Astrocyte of the spinal cord (primary cell): ENCODE results near the gene CHID1.
A peak's percentile ranks its signal among the peaks of the same experiment; 100 is the strongest.

Experiments used
- DNase-seq: peaks from one replicate; pipeline ENCODE4 v3.0.0; 2011; ENCODE audit warnings: low read depth, low spot score
- H3K4me3 ChIP-seq: 2 replicates; pipeline ENCODE4 v1.5.1; 2011; ENCODE audit warnings: low read depth, mild to moderate bottlenecking, low read length, moderate library complexity
- in situ Hi-C: cut with HindIII; loops from 2 replicates; pipeline ENCODE4 v1.10.0; 2017; ENCODE audit warnings: low sequenced_read_pairs
- TF ChIP-seq, protein P1 (sequence below): IDR thresholded peaks from 2 replicates; pipeline ENCODE4 v1.5.1; 2012; ENCODE audit warnings: low read depth, mild to moderate bottlenecking, low read length, inconsistent platforms

CHID1 gene

DNA sequence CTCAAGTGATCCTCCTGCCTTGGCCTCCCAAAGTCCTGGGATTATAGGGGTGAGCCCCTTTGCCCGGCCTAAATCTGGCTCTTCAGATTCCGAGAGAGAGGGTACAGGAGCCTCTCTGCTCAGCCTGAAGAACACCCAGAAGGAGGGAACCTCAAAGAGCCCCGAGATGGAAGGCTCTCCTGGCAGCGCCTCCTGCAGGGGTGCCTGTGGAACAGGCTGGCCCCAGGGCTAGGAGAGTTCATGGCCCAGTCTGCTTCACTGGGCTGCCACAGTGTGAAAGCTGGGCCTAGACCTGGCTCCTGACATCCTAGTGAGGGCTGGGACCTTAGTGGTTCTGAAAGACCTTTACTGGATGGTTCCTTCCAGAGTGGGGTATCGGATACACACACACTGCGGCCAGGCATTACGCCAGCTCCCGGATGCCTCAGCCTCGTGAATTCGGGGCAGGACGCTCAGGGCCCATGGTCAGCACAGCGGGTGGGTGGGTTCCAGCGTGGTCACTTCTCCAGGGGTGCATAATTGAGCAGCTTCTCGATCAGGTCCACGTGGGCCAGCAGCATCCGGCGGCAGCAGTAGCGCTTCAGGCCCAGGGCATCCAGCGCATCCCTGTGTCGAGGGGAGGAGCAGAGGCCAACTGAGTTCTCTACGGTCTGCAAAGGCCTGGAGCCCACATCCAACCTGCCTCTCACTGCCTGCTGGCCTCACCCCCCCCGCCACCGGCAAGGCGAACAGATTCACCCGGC, 70.6 kb downstream of the CHID1 start:
- in situ Hi-C loops = no loop called here
- DNase-seq = no peak
- TF ChIP-seq, protein P1, sequence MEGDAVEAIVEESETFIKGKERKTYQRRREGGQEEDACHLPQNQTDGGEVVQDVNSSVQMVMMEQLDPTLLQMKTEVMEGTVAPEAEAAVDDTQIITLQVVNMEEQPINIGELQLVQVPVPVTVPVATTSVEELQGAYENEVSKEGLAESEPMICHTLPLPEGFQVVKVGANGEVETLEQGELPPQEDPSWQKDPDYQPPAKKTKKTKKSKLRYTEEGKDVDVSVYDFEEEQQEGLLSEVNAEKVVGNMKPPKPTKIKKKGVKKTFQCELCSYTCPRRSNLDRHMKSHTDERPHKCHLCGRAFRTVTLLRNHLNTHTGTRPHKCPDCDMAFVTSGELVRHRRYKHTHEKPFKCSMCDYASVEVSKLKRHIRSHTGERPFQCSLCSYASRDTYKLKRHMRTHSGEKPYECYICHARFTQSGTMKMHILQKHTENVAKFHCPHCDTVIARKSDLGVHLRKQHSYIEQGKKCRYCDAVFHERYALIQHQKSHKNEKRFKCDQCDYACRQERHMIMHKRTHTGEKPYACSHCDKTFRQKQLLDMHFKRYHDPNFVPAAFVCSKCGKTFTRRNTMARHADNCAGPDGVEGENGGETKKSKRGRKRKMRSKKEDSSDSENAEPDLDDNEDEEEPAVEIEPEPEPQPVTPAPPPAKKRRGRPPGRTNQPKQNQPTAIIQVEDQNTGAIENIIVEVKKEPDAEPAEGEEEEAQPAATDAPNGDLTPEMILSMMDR = peak; percentile 53
- no peak overlapping the region for H3K4me3 ChIP-seq

DNA sequence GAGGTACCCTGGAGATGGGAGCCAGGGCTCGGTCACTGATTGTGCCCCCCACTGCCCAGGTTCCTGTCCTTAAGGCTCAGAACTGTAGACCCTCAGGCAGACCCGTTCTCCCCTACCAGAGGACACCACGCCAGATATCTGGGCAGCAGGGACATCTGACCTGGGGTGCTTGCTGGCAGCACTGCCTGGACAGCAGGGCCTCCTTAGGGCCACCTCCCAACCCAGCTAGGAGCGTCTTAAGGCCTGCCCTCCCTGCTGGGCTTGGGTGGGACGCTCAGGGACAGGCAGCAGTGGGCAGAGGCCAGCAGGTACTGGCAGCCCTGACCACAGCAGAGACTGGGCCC, 71.4 kb downstream of the CHID1 start:
- in situ Hi-C loops = no loop called here
- TF ChIP-seq, protein P1 = no peak
- H3K4me3 ChIP-seq = no peak overlapping the region
- DNase-seq = no peak

DNA sequence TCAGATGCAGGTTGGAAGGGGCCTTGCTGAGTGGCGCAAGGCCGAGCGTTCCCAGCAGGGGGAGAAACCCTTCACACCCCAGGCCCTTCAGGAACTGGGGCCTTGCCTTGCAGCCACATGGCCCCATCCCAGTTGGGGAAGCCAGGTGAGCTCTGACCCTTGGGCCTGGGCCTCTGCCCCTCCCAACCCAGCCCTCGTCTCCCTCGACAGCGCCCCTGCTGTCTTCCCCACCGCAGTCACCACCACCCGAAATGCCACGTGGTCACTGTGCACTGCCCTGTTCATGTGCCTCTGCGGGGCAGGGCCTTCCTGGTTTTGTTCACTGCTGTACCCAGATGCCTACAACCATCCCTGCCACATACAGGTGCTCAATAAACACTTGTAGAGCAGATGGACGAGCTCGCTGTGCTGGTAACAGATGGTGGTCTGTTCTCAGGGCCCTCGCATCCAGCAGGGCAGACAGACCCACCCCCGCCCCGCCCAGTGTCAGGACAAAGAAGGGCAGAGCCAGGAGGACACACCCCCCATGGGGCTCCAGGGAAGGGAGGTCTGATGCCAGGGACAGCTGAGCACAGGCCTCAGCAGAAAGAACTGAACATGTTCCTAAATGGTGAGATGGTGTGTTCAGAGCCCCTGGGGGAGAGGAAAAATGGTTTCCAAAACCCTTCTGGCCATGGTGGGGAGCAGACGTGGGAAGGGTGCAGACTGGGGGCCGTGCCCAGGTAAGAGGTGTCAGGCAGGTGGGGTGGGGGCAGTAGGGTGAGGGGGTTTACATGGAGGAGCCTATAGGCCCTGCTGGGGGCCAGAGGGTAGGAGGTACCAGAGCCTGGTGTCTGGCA, 72.0 kb downstream of the CHID1 start:
- in situ Hi-C loops = no loop called here
- DNase-seq = no peak
- TF ChIP-seq, protein P1 = peak; percentile 34
- no peak overlapping the region for H3K4me3 ChIP-seq

DNA sequence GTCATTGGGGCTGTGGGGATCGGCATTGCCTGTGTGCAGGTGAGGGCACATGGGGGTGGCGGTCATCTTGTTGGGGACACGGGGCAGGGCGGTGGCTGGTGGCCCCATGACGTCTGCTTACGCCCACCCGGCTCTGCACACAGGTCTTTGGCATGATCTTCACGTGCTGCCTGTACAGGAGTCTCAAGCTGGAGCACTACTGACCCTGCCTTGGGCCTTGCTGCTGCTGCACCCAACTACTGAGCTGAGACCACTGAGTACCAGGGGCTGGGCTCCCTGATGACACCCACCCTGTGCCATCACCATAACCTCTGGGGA, 72.7 kb downstream of the CHID1 start:
- no peak overlapping the region for H3K4me3 ChIP-seq
- DNase-seq = no peak
- TF ChIP-seq, protein P1 = no peak
- in situ Hi-C loops = no loop called here

DNA sequence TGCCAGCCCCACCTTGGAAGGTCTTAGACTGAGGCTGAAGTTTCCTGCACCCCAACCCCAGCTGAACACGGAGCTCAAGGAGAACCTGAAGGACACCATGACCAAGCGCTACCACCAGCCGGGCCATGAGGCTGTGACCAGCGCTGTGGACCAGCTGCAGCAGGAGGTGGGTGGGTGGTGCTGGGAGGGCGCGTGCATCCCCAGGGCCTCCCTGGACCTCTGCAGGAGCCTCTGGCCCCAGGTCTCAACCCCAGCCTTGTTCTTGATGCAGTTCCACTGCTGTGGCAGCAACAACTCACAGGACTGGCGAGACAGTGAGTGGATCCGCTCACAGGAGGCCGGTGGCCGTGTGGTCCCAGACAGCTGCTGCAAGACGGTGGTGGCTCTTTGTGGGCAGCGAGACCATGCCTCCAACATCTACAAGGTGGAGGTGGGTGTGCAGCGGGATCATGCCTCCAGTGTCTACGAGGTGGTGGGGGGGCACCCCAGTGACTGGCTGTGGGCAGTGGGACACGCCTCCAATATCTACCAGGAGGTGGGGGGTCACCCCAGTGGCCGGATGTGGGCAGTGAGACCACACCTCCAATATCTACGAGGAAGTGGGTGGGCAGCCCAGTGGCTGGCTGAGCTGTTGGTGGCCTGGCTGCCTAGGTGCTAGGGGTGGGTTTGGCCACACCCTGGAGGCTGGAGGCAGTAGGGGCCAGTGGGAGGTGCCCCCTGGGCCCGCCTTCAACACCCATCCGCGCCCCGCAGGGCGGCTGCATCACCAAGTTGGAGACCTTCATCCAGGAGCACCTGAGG, 73.2 kb downstream of the CHID1 start:
- H3K4me3 ChIP-seq = no peak overlapping the region
- DNase-seq = no peak
- in situ Hi-C loops = no loop called here
- TF ChIP-seq, protein P1 = no peak

DNA sequence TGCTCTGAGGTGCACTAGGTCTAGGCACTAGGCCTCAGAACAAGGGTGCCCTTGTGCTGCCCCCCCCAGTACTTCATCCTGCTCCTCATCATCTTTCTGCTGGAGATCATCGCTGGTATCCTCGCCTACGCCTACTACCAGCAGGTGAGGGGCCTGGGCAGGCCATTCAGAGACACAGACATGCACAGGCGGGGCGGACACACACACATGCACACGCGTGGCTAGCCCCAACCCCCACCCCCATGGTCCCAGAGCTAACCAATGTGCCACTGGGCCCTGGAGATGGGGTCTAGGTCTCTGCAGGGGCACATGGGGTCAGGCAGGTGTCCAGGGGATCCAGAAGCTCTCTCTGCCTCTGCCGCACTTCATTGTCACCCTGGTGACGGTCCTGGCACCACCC, 73.9 kb downstream of the CHID1 start:
- TF ChIP-seq, protein P1 = no peak
- no peak overlapping the region for H3K4me3 ChIP-seq
- in situ Hi-C loops = no loop called here
- DNase-seq = no peak
